OCI-LY3 (cell line): Measurements from ENCODE around the gene DCC.

Experiments
- H2AFZ ChIP-seq: fragments of 200-600, 300-600 bp; shearing (Covaris generic); 2 replicates; pipeline ENCODE4 v1.6.0; 2014; ENCODE audit warnings: antibody characterized with exemption, low read depth, low read length
- H3K27ac ChIP-seq: fragments of 200-600, 300-600 bp; sonication (generic); 2 replicates; pipeline ENCODE4 v1.5.1; 2014; ENCODE audit warnings: mild to moderate bottlenecking, low read length, moderate library complexity, mixed read lengths
- H3K27me3 ChIP-seq: fragments of 200-600, 300-600 bp; sonication (generic); 2 replicates; pipeline ENCODE4 v1.6.1; 2014; ENCODE audit warnings: low read depth, low read length, mixed read lengths
- H3K36me3 ChIP-seq: fragments of 200-600, 300-600 bp; sonication (generic); replicated peaks from 2 replicates; pipeline ENCODE3; 2014; ENCODE audit warnings: low read depth, low read length, mixed read lengths
- H3K4me1 ChIP-seq: fragments of 300-600, 200-600 bp; sonication (generic); 2 replicates; pipeline ENCODE4 v1.6.1; 2014; ENCODE audit warnings: low read length, mixed read lengths
- H3K4me2 ChIP-seq: fragments of 200-600, 300-600 bp; sonication (generic); 2 replicates; pipeline ENCODE4 v1.6.1; 2014; ENCODE audit warnings: low read length, mixed read lengths
- H3K4me3 ChIP-seq: fragments of 300-600, 200-600 bp; sonication (generic); 2 replicates; pipeline ENCODE4 v1.5.1; 2014; ENCODE audit warnings: antibody characterized with exemption, mild to moderate bottlenecking, low read length, moderate library complexity
- H3K79me2 ChIP-seq: fragments of 300-600, 200-600 bp; shearing (Covaris generic); 2 replicates; pipeline ENCODE4 v1.6.1; 2014; ENCODE audit warnings: mild to moderate bottlenecking, low read length, mixed read lengths
- H3K9ac ChIP-seq: fragments of 300-600, 200-600 bp; shearing (Covaris generic); 2 replicates; pipeline ENCODE4 v1.6.0; 2014; ENCODE audit warnings: mild to moderate bottlenecking, low read length, moderate library complexity
- H3K9me3 ChIP-seq: fragments of 200-600, 300-600 bp; shearing (Covaris generic); 2 replicates; pipeline ENCODE4 v1.6.1; 2014; ENCODE audit warnings: low read length, mixed read lengths; ENCODE audit not compliant: insufficient read depth
- H4K20me1 ChIP-seq: fragments of 200-600, 300-600 bp; sonication (generic); 2 replicates; pipeline ENCODE4 v1.6.1; 2016; ENCODE audit warnings: low read length, mixed read lengths; ENCODE audit not compliant: insufficient read depth
- CTCF ChIP-seq: fragments of 200-600, 300-600 bp; sonication (generic); IDR thresholded peaks from 2 replicates; pipeline ENCODE4 v1.5.1; 2014; ENCODE audit warnings: antibody characterized with exemption, low read length, low read depth
- EZH2phosphoT487 ChIP-seq: fragments of 200-600 bp; shearing (Covaris generic); IDR thresholded peaks from 2 replicates; pipeline ENCODE4 v1.6.1; 2018; ENCODE audit warnings: antibody characterized with exemption, mixed run types, low read depth

Gene DCC

GRCh38 chr18:53387581-53387980 is 1047.6 kb downstream of the DCC start:
- H3K27me3 ChIP-seq: no peaks in the 10 kb centered on the region
- no peaks in the 10 kb centered on the region for H3K79me2 ChIP-seq
- H3K36me3 ChIP-seq: no peaks in the 10 kb centered on the region
- no peak overlapping the region for H2AFZ ChIP-seq
- no peak overlapping the region for H3K4me3 ChIP-seq
- TF ChIP-seq EZH2phosphoT487: no peak
- no peak for TF ChIP-seq CTCF
- H3K27ac ChIP-seq: no peak overlapping the region
- no peak overlapping the region for H3K9ac ChIP-seq
- no peak overlapping the region for H3K4me2 ChIP-seq
- H3K9me3 ChIP-seq: no peaks in the 10 kb centered on the region
- H4K20me1 ChIP-seq: no peaks in the 10 kb centered on the region
- peaks cover 6% of the 10 kb centered on the region for H3K4me1 ChIP-seq

GRCh38 chr18:53402670-53403069 is 1062.7 kb downstream of the DCC start:
- Histone ChIP-seq H3K4me2 (no peak overlapping the region), H3K4me1 (no peaks in the 10 kb centered on the region), H4K20me1 (no peaks in the 10 kb centered on the region), H3K36me3 (no peaks in the 10 kb centered on the region), H3K4me3 (no peak overlapping the region), H3K79me2 (no peaks in the 10 kb centered on the region), H3K27ac (no peak overlapping the region), H2AFZ (no peak overlapping the region), H3K9me3 (no peaks in the 10 kb centered on the region), H3K27me3 (no peaks in the 10 kb centered on the region), H3K9ac (no peak overlapping the region)
- no peak for TF ChIP-seq EZH2phosphoT487
- TF ChIP-seq CTCF: no peak

GRCh38 chr18:53408271-53408670 is 1068.3 kb downstream of the DCC start:
- Histone ChIP-seq H3K36me3 (no peaks in the 10 kb centered on the region), H3K4me1 (no peaks in the 10 kb centered on the region), H4K20me1 (no peaks in the 10 kb centered on the region), H3K79me2 (no peaks in the 10 kb centered on the region), H3K4me3 (no peak overlapping the region), H3K4me2 (no peak overlapping the region), H3K27ac (no peak overlapping the region), H2AFZ (no peak overlapping the region), H3K27me3 (no peaks in the 10 kb centered on the region), H3K9me3 (no peaks in the 10 kb centered on the region), H3K9ac (no peak overlapping the region)
- TF ChIP-seq EZH2phosphoT487 (no peak), CTCF (no peak)

- H3K4me3 ChIP-seq: no peak overlapping the region
- no peaks in the 10 kb centered on the region for H3K4me1 ChIP-seq
- no peaks in the 10 kb centered on the region for H3K79me2 ChIP-seq
- H2AFZ ChIP-seq: no peak overlapping the region
- no peaks in the 10 kb centered on the region for H4K20me1 ChIP-seq
- H3K27ac ChIP-seq: no peak overlapping the region
- no peak overlapping the region for H3K9ac ChIP-seq
- H3K36me3 ChIP-seq: no peaks in the 10 kb centered on the region
- H3K9me3 ChIP-seq: no peaks in the 10 kb centered on the region
- TF ChIP-seq CTCF (no peak), EZH2phosphoT487 (no peak)
- no peaks in the 10 kb centered on the region for H3K27me3 ChIP-seq
- H3K4me2 ChIP-seq: no peak overlapping the region
These were observed 1071.5 kb downstream of the DCC start for GRCh38 chr18:53411511-53411910.
